DMS 273 (cell line): ENCODE data around the gene KLHL14.

Source experiments
- DNase-seq: peaks from one replicate; lab custom pipeline; 2025; ENCODE audit not compliant: unreplicated experiment; lab: John Stamatoyannopoulos, UW

Gene KLHL14

GRCh38 chr18:32770666-32771168 is 2.1 kb downstream of the KLHL14 start:
- no peak for DNase-seq

- DNase-seq, result no peak
Measured at GRCh38 chr18:32770054-32770665, 2.7 kb downstream of the KLHL14 start.

GRCh38 chr18:32769586-32770053 is 3.2 kb downstream of the KLHL14 start:
- DNase-seq, result no peak

- no peak for DNase-seq
Measured at GRCh38 chr18:32769071-32769585, 3.7 kb downstream of the KLHL14 start.

GRCh38 chr18:32767400-32767799 is 5.4 kb downstream of the KLHL14 start:
- DNase-seq, result no peak

GRCh38 chr18:32764611-32765244 is 8.1 kb downstream of the KLHL14 start:
- no peak for DNase-seq

- DNase-seq, result no peak
Measured at GRCh38 chr18:32763293-32763692, 9.5 kb downstream of the KLHL14 start.

- no peak for DNase-seq
Measured at GRCh38 chr18:32761231-32761630, 11.6 kb downstream of the KLHL14 start.

GRCh38 chr18:32760391-32760790 is 12.4 kb downstream of the KLHL14 start:
- DNase-seq, result no peak

GRCh38 chr18:32759611-32760167 is 13.1 kb downstream of the KLHL14 start:
- DNase-seq, result no peak

GRCh38 chr18:32754508-32755263 is 18.1 kb downstream of the KLHL14 start:
- no peak for DNase-seq

- DNase-seq, result no peak
Measured at GRCh38 chr18:32753656-32754260, 19.1 kb downstream of the KLHL14 start.

GRCh38 chr18:32750328-32750727 is 22.5 kb downstream of the KLHL14 start:
- DNase-seq, result no peak

GRCh38 chr18:32749809-32750208 is 23.0 kb downstream of the KLHL14 start:
- no peak for DNase-seq

GRCh38 chr18:32742579-32742978 is 30.2 kb downstream of the KLHL14 start:
- no peak for DNase-seq

- DNase-seq, result no peak
Measured at GRCh38 chr18:32735781-32736180, 37.0 kb downstream of the KLHL14 start.

- no peak for DNase-seq
Measured at GRCh38 chr18:32734442-32734841, 38.4 kb downstream of the KLHL14 start.

- DNase-seq, result no peak
Measured at GRCh38 chr18:32732165-32732564, 40.7 kb downstream of the KLHL14 start.

- DNase-seq, result no peak
Measured at GRCh38 chr18:32730620-32731091, 42.2 kb downstream of the KLHL14 start.

- DNase-seq, result no peak
Measured at GRCh38 chr18:32730068-32730467, 42.8 kb downstream of the KLHL14 start.
